LNCAP (cell line): ENCODE measurements around the gene ASCL3.

Experiments used
- CTCF ChIP-seq: fragments of 450-650 bp; IDR thresholded peaks from 2 replicates; pipeline ENCODE4 v1.5.1; 2017; ENCODE audit warnings: mild to moderate bottlenecking

ASCL3 gene

GRCh38 chr11:8937159-8937558 is 5.7 kb downstream of the ASCL3 start:
- TF ChIP-seq CTCF = no peak

- no peak for TF ChIP-seq CTCF
Observed at GRCh38 chr11:8934742-8935488, 7.9 kb downstream of the ASCL3 start.

GRCh38 chr11:8933931-8934330 is 8.9 kb downstream of the ASCL3 start:
- TF ChIP-seq CTCF = no peak

- no peak for TF ChIP-seq CTCF
Observed at GRCh38 chr11:8932564-8933180, 10.1 kb downstream of the ASCL3 start, which contains the start of gene C11orf16. Gene C11orf16 (minus strand): TSS chr11:8932947. CDS start chr11:8932308, 639 bp downstream.

GRCh38 chr11:8930456-8931175 is 12.2 kb downstream of the ASCL3 start:
- no peak for TF ChIP-seq CTCF

GRCh38 chr11:8928981-8929615 is 13.7 kb downstream of the ASCL3 start:
- TF ChIP-seq CTCF = no peak

- TF ChIP-seq CTCF = no peak
Observed at GRCh38 chr11:8928205-8928604, 14.6 kb downstream of the ASCL3 start.
